Measurements from ENCODE around the gene IL5. TPM values are rescaled to one million over a fixed set of nuclear protein-coding genes. Genes with fewer than 3 reads are reported as not detected.

The IL5 gene
- polyA plus RNA-seq, 1 donor (not counting 4 experiments of a cell fraction or from before 2014, with no cell fraction given): not detected

DNA sequence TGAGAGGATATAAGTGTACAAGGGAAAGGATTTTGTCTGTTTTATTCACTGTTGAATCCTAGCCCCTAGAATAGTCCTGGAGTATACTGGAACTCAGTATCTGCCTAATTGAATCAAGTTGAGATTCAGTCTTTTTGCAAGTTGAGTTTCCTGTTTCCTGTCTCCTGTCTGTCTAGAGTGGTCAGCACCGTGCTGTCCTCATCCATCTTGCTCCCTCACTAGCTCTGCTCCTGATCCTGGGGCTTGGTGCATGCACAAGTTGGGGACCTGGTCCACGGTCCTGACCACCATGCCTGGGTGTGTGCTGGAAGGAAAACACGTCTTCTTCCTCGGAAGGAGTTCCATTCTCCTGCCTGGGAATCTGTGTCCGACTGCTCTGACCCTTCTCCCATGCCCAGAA is 3.2 kb downstream of the IL5 start:
- Histone ChIP-seq H4K20me1 (ENCODE audit: control insufficient read depth, extremely low read depth, insufficient read depth, low read length) (no peaks in the 10 kb centered on the region), H3K9me3 (ENCODE audit: control insufficient read depth, low read depth, low read length) (no peaks in the 10 kb centered on the region), H3K4me3 (ENCODE audit: control insufficient read depth in 2 of 3, extremely low read depth in 1 of 3, insufficient read depth in 2 of 3, low read depth in 1 of 3, low read length in 3 of 3) (no peak overlapping the region), H3K27ac (ENCODE audit: control insufficient read depth, insufficient read depth, low read length) (no peak overlapping the region), H3K9ac (ENCODE audit: control insufficient read depth, extremely low read depth, insufficient read depth, low read length) (no peak overlapping the region), H2AFZ (ENCODE audit: control insufficient read depth, low read length) (no peak overlapping the region), H3K4me1 (ENCODE audit: control insufficient read depth, extremely low read depth, insufficient read depth, low read length) (no peaks in the 10 kb centered on the region), H3K9me1 (ENCODE audit: control insufficient read depth, extremely low read depth, insufficient read depth, low read length) (no peaks in the 10 kb centered on the region), H3K36me3 (ENCODE audit: control insufficient read depth in 2 of 2, extremely low read depth in 1 of 2, insufficient read depth in 2 of 2, low read length in 2 of 2) (no peaks in the 10 kb centered on the region), H3K4me2 (ENCODE audit: control insufficient read depth, extremely low read depth, insufficient read depth, low read depth, low read length) (no peak overlapping the region), H3K27me3 (ENCODE audit: control insufficient read depth, extremely low read depth, insufficient read depth, low read length) (peaks cover 13% of the 10 kb centered on the region), H3K79me2 (ENCODE audit: control insufficient read depth, insufficient read depth, low read length) (no peaks in the 10 kb centered on the region)
- dilution Hi-C loops (cut with MboI; ENCODE audit: extremely low pct_ligation_motif_present, low sequenced_read_pairs): no loop called here
- no peak for TF ChIP-seq EZH2 (IDR thresholded peaks at IDR 0.05; ENCODE audit: low read length)
- DNase-seq (ENCODE audit: low read depth, low spot score) (no peak), FAIRE-seq (no peak)

DNA sequence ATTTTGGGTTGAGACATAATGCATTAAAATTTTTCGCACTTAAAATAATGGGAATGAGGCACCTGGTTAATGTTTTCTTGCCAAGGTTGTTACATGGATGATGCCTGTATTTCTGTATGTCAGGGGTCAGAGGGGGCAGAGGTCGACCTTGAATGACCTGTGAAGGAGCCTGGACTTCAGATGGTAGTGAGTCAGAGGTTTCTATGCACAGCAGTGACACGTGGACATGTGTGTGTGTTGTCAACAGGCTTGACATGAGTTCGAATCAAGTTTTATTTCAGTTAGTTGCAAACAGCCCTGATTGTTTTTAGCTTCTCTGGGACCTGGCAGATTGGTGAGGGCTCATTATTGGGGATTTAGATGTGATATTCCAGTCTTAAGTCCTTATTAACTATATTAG is 3.6 kb downstream of the IL5 start:
- Histone ChIP-seq H3K9me3 (ENCODE audit: control insufficient read depth, low read depth, low read length) (no peaks in the 10 kb centered on the region), H3K79me2 (ENCODE audit: control insufficient read depth, insufficient read depth, low read length) (no peaks in the 10 kb centered on the region), H4K20me1 (ENCODE audit: control insufficient read depth, extremely low read depth, insufficient read depth, low read length) (no peaks in the 10 kb centered on the region), H3K27ac (ENCODE audit: control insufficient read depth, insufficient read depth, low read length) (no peak overlapping the region), H3K4me1 (ENCODE audit: control insufficient read depth, extremely low read depth, insufficient read depth, low read length) (no peaks in the 10 kb centered on the region), H3K27me3 (ENCODE audit: control insufficient read depth, extremely low read depth, insufficient read depth, low read length) (peaks cover 13% of the 10 kb centered on the region), H3K36me3 (ENCODE audit: control insufficient read depth in 2 of 2, extremely low read depth in 1 of 2, insufficient read depth in 2 of 2, low read length in 2 of 2) (no peaks in the 10 kb centered on the region), H3K4me2 (ENCODE audit: control insufficient read depth, extremely low read depth, insufficient read depth, low read depth, low read length) (no peak overlapping the region), H3K9ac (ENCODE audit: control insufficient read depth, extremely low read depth, insufficient read depth, low read length) (no peak overlapping the region), H3K4me3 (ENCODE audit: control insufficient read depth in 2 of 3, extremely low read depth in 1 of 3, insufficient read depth in 2 of 3, low read depth in 1 of 3, low read length in 3 of 3) (no peak overlapping the region), H2AFZ (ENCODE audit: control insufficient read depth, low read length) (no peak overlapping the region), H3K9me1 (ENCODE audit: control insufficient read depth, extremely low read depth, insufficient read depth, low read length) (no peaks in the 10 kb centered on the region)
- DNase-seq (ENCODE audit: low read depth, low spot score) (no peak), FAIRE-seq (no peak)
- TF ChIP-seq, protein P1, sequence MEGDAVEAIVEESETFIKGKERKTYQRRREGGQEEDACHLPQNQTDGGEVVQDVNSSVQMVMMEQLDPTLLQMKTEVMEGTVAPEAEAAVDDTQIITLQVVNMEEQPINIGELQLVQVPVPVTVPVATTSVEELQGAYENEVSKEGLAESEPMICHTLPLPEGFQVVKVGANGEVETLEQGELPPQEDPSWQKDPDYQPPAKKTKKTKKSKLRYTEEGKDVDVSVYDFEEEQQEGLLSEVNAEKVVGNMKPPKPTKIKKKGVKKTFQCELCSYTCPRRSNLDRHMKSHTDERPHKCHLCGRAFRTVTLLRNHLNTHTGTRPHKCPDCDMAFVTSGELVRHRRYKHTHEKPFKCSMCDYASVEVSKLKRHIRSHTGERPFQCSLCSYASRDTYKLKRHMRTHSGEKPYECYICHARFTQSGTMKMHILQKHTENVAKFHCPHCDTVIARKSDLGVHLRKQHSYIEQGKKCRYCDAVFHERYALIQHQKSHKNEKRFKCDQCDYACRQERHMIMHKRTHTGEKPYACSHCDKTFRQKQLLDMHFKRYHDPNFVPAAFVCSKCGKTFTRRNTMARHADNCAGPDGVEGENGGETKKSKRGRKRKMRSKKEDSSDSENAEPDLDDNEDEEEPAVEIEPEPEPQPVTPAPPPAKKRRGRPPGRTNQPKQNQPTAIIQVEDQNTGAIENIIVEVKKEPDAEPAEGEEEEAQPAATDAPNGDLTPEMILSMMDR (optimal IDR thresholded peaks at IDR 0.05 in 1 of 3, IDR thresholded peaks at IDR 0.05 in 1 of 3, conservative IDR thresholded peaks at IDR 0.05 in 1 of 3; ENCODE audit: extremely low read depth in 1 of 3, insufficient read depth in 2 of 3, low read length in 3 of 3): no peak
- dilution Hi-C loops (cut with MboI; ENCODE audit: extremely low pct_ligation_motif_present, low sequenced_read_pairs): no loop called here

DNA sequence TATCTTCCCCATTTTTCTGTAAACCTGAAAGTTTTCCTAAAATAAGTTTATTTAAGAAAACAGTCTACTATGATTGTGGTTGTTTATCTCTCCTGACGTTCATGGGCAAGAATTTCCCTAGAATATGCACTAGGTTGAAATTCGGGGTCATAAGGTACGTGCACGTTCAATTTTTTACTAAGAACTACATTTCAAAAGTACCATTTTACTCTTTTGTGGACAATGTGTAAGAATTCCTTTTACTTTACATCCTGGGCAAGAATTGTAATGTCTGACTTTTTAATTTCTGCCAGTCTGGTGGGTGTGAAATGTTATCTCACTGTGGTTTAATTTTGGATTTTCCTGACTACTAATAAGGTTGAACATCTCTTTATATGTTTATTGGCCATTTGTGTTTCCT is 12.4 kb downstream of the IL5 start:
- H3K36me3 ChIP-seq (ENCODE audit: control insufficient read depth in 2 of 2, extremely low read depth in 1 of 2, insufficient read depth in 2 of 2, low read length in 2 of 2): no peaks in the 10 kb centered on the region
- H3K9me3 ChIP-seq (ENCODE audit: control insufficient read depth, low read depth, low read length): no peaks in the 10 kb centered on the region
- DNase-seq (ENCODE audit: low read depth, low spot score) (no peak), FAIRE-seq (no peak)
- no peak overlapping the region for H3K4me2 ChIP-seq (ENCODE audit: control insufficient read depth, extremely low read depth, insufficient read depth, low read depth, low read length)
- dilution Hi-C loops (cut with MboI; ENCODE audit: extremely low pct_ligation_motif_present, low sequenced_read_pairs): no loop called here
- no peak overlapping the region for H3K9ac ChIP-seq (ENCODE audit: control insufficient read depth, extremely low read depth, insufficient read depth, low read length)
- no peaks in the 10 kb centered on the region for H4K20me1 ChIP-seq (ENCODE audit: control insufficient read depth, extremely low read depth, insufficient read depth, low read length)
- peaks cover 3% of the 10 kb centered on the region for H3K4me1 ChIP-seq (ENCODE audit: control insufficient read depth, extremely low read depth, insufficient read depth, low read length)
- no peaks in the 10 kb centered on the region for H3K79me2 ChIP-seq (ENCODE audit: control insufficient read depth, insufficient read depth, low read length)
- H3K9me1 ChIP-seq (ENCODE audit: control insufficient read depth, extremely low read depth, insufficient read depth, low read length): no peaks in the 10 kb centered on the region
- no peak overlapping the region for H3K27ac ChIP-seq (ENCODE audit: control insufficient read depth, insufficient read depth, low read length)
- TF ChIP-seq EZH2 (IDR thresholded peaks at IDR 0.05; ENCODE audit: low read length): no peak
- TF ChIP-seq, protein P1 (optimal IDR thresholded peaks at IDR 0.05 in 1 of 3, IDR thresholded peaks at IDR 0.05 in 1 of 3, conservative IDR thresholded peaks at IDR 0.05 in 1 of 3; ENCODE audit: extremely low read depth in 1 of 3, insufficient read depth in 2 of 3, low read length in 3 of 3): no peak
- no peak overlapping the region for H3K4me3 ChIP-seq (ENCODE audit: control insufficient read depth in 2 of 3, extremely low read depth in 1 of 3, insufficient read depth in 2 of 3, low read depth in 1 of 3, low read length in 3 of 3)
- peaks cover 15% of the 10 kb centered on the region for H3K27me3 ChIP-seq (ENCODE audit: control insufficient read depth, extremely low read depth, insufficient read depth, low read length)
- no peak overlapping the region for H2AFZ ChIP-seq (ENCODE audit: control insufficient read depth, low read length)
